ENCODE results near the gene QRICH2.

DNA sequence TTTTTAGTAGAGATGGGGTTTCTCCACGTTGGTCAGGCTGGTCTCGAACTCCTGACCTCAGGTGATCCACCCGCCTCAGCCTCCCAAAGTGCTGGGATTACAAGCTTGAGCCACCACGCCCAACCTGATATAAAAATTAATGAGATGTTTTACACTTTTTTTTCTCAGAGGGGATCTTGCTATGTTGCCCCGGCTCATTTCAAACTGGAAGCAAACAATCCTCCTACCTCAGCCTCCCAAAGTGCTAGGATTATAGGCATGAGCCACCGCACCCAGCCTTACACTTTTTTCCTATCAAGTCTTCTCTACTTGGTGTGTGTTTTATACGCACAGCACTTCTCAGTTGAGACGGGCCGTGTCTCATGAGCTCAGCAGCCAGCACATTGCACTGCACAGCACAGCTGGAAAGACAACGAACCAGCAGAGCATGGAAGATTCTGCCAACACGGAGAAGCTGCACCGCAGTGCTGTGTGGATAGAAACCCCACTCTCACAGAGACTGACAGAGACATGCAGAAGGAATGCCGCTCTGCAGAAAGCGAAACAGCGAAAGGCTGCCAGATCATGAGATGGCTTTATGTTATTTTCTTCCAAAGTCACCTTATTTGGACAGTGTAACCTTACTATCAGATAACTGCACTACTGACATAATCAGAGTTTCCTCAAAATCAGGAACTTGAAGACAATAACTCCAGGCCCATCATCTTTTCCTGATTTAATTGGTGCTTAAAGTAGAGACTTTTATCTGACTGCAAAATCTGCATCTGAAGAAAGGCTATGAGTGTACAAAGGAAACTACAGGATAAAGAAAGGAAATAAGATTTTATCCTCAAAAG, 6.5 kb upstream of the QRICH2 start:
- TF ChIP-seq CTCF (IDR thresholded peaks at IDR 0.05) (no peak), EP300 (IDR thresholded peaks at IDR 0.05; ENCODE audit: low read depth) (no peak), POLR2A (IDR thresholded peaks at IDR 0.05) (no peak), POLR2AphosphoS5 (IDR thresholded peaks at IDR 0.05) (no peak)
